ENCODE results near the gene MFNG. TPM values are rescaled to one million over a fixed set of nuclear protein-coding genes. Genes with fewer than 3 reads are reported as not detected.

Gene MFNG
- total RNA-seq, 2 donors from 2014 or later: 3.0 to 7.3 TPM

- ATAC-seq: no peak
- intact Hi-C loops (cut with DNase I): no loop called here
Measured at GRCh38 chr22:37419969-37420685, 66.1 kb downstream of the MFNG start.

GRCh38 chr22:37419370-37419968, 66.7 kb downstream of the MFNG start:
- no peak for ATAC-seq
- WGBS, 2 donors: 22 to 23% methylated on average over 3 to 35 of the region's 43 CpGs

More at GRCh38 chr22:37419969-37420685, 66.1 kb downstream of the MFNG start:
- DNase-seq: no peak
- TF ChIP-seq, protein P1, sequence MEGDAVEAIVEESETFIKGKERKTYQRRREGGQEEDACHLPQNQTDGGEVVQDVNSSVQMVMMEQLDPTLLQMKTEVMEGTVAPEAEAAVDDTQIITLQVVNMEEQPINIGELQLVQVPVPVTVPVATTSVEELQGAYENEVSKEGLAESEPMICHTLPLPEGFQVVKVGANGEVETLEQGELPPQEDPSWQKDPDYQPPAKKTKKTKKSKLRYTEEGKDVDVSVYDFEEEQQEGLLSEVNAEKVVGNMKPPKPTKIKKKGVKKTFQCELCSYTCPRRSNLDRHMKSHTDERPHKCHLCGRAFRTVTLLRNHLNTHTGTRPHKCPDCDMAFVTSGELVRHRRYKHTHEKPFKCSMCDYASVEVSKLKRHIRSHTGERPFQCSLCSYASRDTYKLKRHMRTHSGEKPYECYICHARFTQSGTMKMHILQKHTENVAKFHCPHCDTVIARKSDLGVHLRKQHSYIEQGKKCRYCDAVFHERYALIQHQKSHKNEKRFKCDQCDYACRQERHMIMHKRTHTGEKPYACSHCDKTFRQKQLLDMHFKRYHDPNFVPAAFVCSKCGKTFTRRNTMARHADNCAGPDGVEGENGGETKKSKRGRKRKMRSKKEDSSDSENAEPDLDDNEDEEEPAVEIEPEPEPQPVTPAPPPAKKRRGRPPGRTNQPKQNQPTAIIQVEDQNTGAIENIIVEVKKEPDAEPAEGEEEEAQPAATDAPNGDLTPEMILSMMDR (IDR thresholded peaks at IDR 0.05): no peak
- TF ChIP-seq POLR2A (IDR thresholded peaks at IDR 0.05): no peak
- H3K27me3 ChIP-seq: peaks cover 0 to 11% of the 10 kb centered on the region in 2 donors
- H3K4me1 ChIP-seq: peaks cover 10% of the 10 kb centered on the region
- no peaks in the 10 kb centered on the region for H3K36me3 ChIP-seq (replicated peaks in 1 of 2; ENCODE audit: insufficient read depth in 1 of 2, low read depth in 2 of 2)
- no peak overlapping the region for H3K4me3 ChIP-seq
- 2 to 5% methylated on average over 27 to 69 of the region's 70 CpGs for WGBS, 2 donors
- H3K9me3 ChIP-seq: no peaks in the 10 kb centered on the region
- H3K27ac ChIP-seq: no peak overlapping the region

More at GRCh38 chr22:37419370-37419968, 66.7 kb downstream of the MFNG start:
- Histone ChIP-seq H3K9me3 (no peaks in the 10 kb centered on the region), H3K27ac (no peak overlapping the region), H3K36me3 (replicated peaks in 1 of 2; ENCODE audit: insufficient read depth in 1 of 2, low read depth in 2 of 2) (no peaks in the 10 kb centered on the region), H3K4me3 (no peak overlapping the region), H3K27me3 (peaks cover 0 to 11% of the 10 kb centered on the region in 2 donors), H3K4me1 (peaks cover 10% of the 10 kb centered on the region)
- TF ChIP-seq POLR2A (IDR thresholded peaks at IDR 0.05): no peak
- TF ChIP-seq, protein P1 (IDR thresholded peaks at IDR 0.05): no peak
- intact Hi-C loops (cut with DNase I): no loop called here
- DNase-seq: no peak

Other genes starting within 250 kb of the MFNG start
- gene RAC2, start 242.1 kb downstream of the MFNG start, total RNA-seq: 1 to 10 TPM; 4.3 to 4.9 TPM
- 1 to 10 TPM; 2.3 to 7.9 TPM for gene CYTH4, start 203.9 kb downstream of the MFNG start, total RNA-seq
- 1 to 10 TPM in 1 of 2 donors, not detected in 1; 1.6 TPM for gene ELFN2, start 58.9 kb downstream of the MFNG start, total RNA-seq
- 10 to 100 TPM; 17.4 to 28.7 TPM for gene CARD10, start 33.0 kb upstream of the MFNG start, total RNA-seq
- 10 to 100 TPM; 73.2 to 84.7 TPM for gene CDC42EP1, start 74.1 kb upstream of the MFNG start, total RNA-seq
- 10 to 100 TPM; 19.2 to 68.9 TPM for gene LGALS2, start 93.7 kb upstream of the MFNG start, total RNA-seq
- gene GGA1, start 122.5 kb upstream of the MFNG start, total RNA-seq: 10 to 100 TPM; 38.4 to 42.5 TPM
- 10 to 100 TPM in 1 of 2 donors, 1 to 10 TPM in 1; 2.0 to 40.0 TPM for gene SH3BP1, start 153.3 kb upstream of the MFNG start, total RNA-seq
- gene PDXP, start 172.3 kb upstream of the MFNG start, total RNA-seq: 10 to 100 TPM in 1 of 2 donors, 1 to 10 TPM in 1; 7.0 to 23.1 TPM
- gene LGALS1, start 189.3 kb upstream of the MFNG start, total RNA-seq: 100 to 1,000 TPM in 1 of 2 donors, 10 to 100 TPM in 1; 90.3 to 325 TPM
- 10 to 100 TPM; 10.4 to 19.1 TPM for gene NOL12, start 200.0 kb upstream of the MFNG start, total RNA-seq
- 10 to 100 TPM; 65.6 to 76.5 TPM for gene TRIOBP, start 210.7 kb upstream of the MFNG start, total RNA-seq